WTC11 (cell line): ENCODE results near the gene DCTPP1.

Source experiments
- ATF3 ChIP-seq: sonication (generic); formaldehyde crosslinking; conservative IDR thresholded peaks from 2 replicates; pipeline ENCODE4 v1.8.1; 2022; ENCODE audit warnings: mild to moderate bottlenecking, missing genetic modification reagents
- CTCF ChIP-seq: fragments of 200-600 bp; IDR thresholded peaks from 2 replicates; pipeline ENCODE4 v1.8.0; 2022; ENCODE audit warnings: antibody characterized with exemption
- ETV6 ChIP-seq: sonication (generic); formaldehyde crosslinking; IDR thresholded peaks from 2 replicates; pipeline ENCODE4 v1.8.1; 2022; ENCODE audit warnings: mild to moderate bottlenecking, missing genetic modification reagents
- FOXP4 ChIP-seq: sonication (generic); formaldehyde crosslinking; IDR thresholded peaks from 2 replicates; pipeline ENCODE4 v1.8.0; 2022; ENCODE audit warnings: mild to moderate bottlenecking, missing genetic modification reagents
- HMGA2 ChIP-seq: fragments of 250-450 bp; sonication (Bioruptor Pico); IDR thresholded peaks from 2 replicates; pipeline ENCODE4 v1.4.0; 2021; ENCODE audit warnings: mild to moderate bottlenecking, moderate library complexity
- OVOL2 ChIP-seq: fragments of 250-450 bp; sonication (Bioruptor Pico); IDR thresholded peaks from 2 replicates; pipeline ENCODE4 v1.9.0; 2021; ENCODE audit warnings: mild to moderate bottlenecking, borderline replicate concordance
- TCF7 ChIP-seq: sonication (generic); formaldehyde crosslinking; IDR thresholded peaks from 2 replicates; pipeline ENCODE4 v1.8.0; 2022; ENCODE audit warnings: mild to moderate bottlenecking, low read depth, missing genetic modification reagents, moderate library complexity
- ZNF281 ChIP-seq: sonication (generic); formaldehyde crosslinking; IDR thresholded peaks from 2 replicates; pipeline ENCODE4 v1.8.0; 2023; ENCODE audit warnings: mild to moderate bottlenecking, missing genetic modification reagents
- ZNF425 ChIP-seq: fragments of 250-450 bp; sonication (Bioruptor Pico); conservative IDR thresholded peaks from 2 replicates; pipeline ENCODE4 v1.9.0; 2021; ENCODE audit warnings: mild to moderate bottlenecking
- TF ChIP-seq, protein P1 (sequence below): sonication (generic); formaldehyde crosslinking; IDR thresholded peaks from 2 replicates; pipeline ENCODE4 v1.8.1; 2022; ENCODE audit warnings: low read depth, missing genetic modification reagents, borderline replicate concordance
- TF ChIP-seq, protein P2 (sequence below): sonication (generic); formaldehyde crosslinking; IDR thresholded peaks from 2 replicates; pipeline ENCODE4 v1.8.0; 2023; ENCODE audit warnings: missing genetic modification reagents, mild to moderate bottlenecking, borderline replicate concordance
- TF ChIP-seq, protein P3 (sequence below): fragments of 250-450 bp; sonication (Bioruptor Pico); IDR thresholded peaks from 2 replicates; pipeline ENCODE4 v1.8.0; 2021; ENCODE audit warnings: mild to moderate bottlenecking
- TF ChIP-seq, protein P4 (sequence below): sonication (generic); formaldehyde crosslinking; IDR thresholded peaks from 2 replicates; pipeline ENCODE4 v1.8.1; 2023; ENCODE audit warnings: mild to moderate bottlenecking, missing genetic modification reagents, moderate library complexity

DNA sequence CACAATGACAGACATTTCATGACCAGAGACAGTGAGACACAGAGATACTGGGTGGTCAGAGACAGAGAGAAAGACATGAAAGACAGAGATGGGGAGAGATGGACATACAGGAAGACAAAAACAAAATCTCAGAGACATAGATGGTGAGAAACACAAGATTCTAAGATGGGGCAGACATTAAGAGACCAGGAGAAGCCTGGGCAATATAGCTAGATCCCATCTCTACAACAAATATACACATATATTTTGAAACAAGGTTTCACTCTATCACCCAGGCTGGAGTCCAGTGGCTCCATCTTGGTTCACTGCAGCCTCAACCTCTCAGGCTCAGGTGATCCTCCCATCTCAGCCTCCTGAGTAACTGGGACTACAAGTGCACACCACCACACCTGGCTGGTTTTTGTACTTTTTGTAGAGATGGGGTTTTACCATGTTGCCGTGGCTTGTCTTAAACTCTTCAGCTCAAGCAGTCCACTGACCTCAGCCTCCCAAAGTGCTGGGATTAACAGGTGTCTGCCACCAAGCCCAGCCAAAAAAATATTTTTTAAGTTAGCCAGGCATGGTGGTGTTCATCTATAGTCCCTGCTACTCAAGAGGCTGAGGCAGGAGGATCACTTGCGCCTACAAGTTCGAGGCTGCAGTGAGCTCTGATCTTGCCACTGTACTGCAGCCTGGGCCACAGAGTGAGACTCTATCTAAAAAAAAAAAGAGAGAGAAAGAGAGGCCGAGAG, 49.6 kb downstream of the DCTPP1 start:
- TF ChIP-seq CTCF (no peak), ZNF425 (CRISPR knock-in tag) (no peak), TCF7 (CRISPR knock-in tag) (no peak), ZNF281 (CRISPR knock-in tag) (no peak), ETV6 (no peak), ATF3 (CRISPR knock-in tag) (no peak), HMGA2 (CRISPR knock-in tag) (no peak), FOXP4 (CRISPR knock-in tag) (no peak), OVOL2 (CRISPR knock-in tag) (no peak)
- TF ChIP-seq, protein P1, sequence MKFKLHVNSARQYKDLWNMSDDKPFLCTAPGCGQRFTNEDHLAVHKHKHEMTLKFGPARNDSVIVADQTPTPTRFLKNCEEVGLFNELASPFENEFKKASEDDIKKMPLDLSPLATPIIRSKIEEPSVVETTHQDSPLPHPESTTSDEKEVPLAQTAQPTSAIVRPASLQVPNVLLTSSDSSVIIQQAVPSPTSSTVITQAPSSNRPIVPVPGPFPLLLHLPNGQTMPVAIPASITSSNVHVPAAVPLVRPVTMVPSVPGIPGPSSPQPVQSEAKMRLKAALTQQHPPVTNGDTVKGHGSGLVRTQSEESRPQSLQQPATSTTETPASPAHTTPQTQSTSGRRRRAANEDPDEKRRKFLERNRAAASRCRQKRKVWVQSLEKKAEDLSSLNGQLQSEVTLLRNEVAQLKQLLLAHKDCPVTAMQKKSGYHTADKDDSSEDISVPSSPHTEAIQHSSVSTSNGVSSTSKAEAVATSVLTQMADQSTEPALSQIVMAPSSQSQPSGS (CRISPR knock-in tag), result no peak
- TF ChIP-seq, protein P2, sequence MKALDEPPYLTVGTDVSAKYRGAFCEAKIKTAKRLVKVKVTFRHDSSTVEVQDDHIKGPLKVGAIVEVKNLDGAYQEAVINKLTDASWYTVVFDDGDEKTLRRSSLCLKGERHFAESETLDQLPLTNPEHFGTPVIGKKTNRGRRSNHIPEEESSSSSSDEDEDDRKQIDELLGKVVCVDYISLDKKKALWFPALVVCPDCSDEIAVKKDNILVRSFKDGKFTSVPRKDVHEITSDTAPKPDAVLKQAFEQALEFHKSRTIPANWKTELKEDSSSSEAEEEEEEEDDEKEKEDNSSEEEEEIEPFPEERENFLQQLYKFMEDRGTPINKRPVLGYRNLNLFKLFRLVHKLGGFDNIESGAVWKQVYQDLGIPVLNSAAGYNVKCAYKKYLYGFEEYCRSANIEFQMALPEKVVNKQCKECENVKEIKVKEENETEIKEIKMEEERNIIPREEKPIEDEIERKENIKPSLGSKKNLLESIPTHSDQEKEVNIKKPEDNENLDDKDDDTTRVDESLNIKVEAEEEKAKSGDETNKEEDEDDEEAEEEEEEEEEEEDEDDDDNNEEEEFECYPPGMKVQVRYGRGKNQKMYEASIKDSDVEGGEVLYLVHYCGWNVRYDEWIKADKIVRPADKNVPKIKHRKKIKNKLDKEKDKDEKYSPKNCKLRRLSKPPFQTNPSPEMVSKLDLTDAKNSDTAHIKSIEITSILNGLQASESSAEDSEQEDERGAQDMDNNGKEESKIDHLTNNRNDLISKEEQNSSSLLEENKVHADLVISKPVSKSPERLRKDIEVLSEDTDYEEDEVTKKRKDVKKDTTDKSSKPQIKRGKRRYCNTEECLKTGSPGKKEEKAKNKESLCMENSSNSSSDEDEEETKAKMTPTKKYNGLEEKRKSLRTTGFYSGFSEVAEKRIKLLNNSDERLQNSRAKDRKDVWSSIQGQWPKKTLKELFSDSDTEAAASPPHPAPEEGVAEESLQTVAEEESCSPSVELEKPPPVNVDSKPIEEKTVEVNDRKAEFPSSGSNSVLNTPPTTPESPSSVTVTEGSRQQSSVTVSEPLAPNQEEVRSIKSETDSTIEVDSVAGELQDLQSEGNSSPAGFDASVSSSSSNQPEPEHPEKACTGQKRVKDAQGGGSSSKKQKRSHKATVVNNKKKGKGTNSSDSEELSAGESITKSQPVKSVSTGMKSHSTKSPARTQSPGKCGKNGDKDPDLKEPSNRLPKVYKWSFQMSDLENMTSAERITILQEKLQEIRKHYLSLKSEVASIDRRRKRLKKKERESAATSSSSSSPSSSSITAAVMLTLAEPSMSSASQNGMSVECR (CRISPR knock-in tag), result no peak
- TF ChIP-seq, protein P3, sequence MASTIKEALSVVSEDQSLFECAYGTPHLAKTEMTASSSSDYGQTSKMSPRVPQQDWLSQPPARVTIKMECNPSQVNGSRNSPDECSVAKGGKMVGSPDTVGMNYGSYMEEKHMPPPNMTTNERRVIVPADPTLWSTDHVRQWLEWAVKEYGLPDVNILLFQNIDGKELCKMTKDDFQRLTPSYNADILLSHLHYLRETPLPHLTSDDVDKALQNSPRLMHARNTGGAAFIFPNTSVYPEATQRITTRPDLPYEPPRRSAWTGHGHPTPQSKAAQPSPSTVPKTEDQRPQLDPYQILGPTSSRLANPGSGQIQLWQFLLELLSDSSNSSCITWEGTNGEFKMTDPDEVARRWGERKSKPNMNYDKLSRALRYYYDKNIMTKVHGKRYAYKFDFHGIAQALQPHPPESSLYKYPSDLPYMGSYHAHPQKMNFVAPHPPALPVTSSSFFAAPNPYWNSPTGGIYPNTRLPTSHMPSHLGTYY (CRISPR knock-in tag), result no peak
- TF ChIP-seq, protein P4, sequence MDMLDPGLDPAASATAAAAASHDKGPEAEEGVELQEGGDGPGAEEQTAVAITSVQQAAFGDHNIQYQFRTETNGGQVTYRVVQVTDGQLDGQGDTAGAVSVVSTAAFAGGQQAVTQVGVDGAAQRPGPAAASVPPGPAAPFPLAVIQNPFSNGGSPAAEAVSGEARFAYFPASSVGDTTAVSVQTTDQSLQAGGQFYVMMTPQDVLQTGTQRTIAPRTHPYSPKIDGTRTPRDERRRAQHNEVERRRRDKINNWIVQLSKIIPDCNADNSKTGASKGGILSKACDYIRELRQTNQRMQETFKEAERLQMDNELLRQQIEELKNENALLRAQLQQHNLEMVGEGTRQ (CRISPR knock-in tag), result no peak
